NCI-H146 treated with DMSO at 0.1 percent for 48 hours (cell line): ENCODE measurements around the gene NTM.

Experiments used
- DNase-seq: peaks from one replicate; lab custom pipeline; 2025; ENCODE audit not compliant: unreplicated experiment; lab: John Stamatoyannopoulos, UW

The NTM gene

GRCh38 chr11:132123449-132123848 is 753.0 kb downstream of the NTM start:
- no peak for DNase-seq

DNA sequence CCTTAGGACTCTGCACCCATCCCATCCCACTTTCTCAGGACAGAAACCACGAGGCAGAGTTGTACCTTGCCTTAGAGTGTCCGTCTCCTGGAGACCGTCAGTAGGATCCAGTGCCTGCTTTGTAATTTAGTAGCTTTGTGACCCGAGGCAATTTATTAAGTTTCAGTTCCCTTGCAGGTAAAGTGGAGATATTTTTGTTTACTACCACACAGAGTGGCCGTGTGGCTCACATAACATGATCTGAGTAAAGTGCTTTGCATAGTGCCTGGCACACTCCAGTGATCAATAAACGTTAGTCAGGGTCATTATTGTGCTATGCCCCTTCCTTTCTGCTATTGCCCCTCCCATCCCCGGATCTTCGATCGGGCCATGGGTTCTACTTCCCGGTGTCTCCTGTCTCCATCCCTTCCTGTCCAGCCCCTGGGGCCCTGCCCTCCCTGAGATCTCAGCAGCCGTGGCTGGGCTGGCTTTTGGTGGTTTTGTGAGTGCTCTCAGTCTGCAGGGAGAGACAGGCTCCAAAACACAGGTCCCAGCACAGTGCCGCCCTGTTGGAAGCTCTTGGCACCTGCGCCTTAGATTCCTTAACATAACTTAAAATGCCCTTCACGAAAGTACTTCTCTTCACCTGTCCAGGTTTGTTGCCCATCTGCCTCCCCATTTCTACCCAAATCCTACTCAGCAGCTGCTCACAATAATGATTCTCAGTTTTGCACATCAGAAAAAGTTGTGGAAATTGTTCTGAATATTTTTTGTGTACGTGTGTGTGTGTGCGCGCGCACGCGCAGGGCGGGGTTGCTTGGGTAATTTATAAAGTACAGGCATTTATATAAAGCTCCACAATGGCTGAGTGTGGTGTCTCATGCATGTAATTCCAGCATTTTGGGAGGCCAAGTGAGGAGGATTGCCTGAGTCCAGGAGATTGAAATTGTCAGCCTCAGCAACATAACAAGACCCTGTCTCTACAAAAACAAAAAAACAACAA is 753.7 kb downstream of the NTM start:
- no peak for DNase-seq

DNA sequence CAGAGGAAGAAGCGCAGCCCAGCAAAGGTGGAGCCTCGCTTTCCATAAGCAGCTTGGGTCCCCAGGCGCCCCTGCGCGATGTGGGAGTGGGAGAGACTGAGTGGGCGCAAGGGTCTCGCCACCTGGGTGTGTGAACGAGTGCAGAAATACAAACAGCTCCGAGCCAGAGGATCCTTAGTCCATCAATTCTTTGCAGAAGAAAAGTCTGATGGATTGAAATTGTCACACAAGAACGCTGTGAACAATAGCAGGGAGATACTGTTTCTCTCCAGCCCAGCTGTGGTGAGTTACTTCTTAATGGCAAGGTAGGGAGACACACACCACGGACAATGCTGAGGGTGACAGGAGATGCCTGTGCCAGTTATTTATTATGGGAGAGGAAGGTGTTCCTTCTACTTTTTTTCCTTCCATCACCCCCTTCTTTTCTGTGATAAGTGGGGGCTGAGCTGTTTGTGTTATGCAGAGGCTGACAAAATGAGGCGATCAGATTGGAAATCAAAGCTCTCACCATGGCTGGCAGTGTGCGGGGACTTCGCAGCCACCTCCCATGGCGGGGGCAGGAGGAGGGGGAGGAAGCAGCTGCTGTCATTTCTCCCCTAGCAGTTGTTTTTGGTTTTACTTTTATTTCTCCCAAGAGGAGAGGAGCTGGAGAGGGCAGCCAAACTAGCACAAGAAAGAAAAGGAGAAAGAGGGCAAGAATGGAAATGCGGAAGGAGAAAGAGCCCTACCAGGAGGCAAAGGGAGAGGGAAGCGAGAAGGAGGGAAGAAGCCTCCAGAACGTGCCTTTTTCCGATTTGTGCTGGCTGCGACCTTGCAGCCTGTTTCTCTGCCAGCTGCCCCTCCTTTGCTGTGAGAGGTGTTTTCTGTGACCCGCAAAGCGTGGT is 755.8 kb downstream of the NTM start:
- peak; percentile 51 for DNase-seq

DNA sequence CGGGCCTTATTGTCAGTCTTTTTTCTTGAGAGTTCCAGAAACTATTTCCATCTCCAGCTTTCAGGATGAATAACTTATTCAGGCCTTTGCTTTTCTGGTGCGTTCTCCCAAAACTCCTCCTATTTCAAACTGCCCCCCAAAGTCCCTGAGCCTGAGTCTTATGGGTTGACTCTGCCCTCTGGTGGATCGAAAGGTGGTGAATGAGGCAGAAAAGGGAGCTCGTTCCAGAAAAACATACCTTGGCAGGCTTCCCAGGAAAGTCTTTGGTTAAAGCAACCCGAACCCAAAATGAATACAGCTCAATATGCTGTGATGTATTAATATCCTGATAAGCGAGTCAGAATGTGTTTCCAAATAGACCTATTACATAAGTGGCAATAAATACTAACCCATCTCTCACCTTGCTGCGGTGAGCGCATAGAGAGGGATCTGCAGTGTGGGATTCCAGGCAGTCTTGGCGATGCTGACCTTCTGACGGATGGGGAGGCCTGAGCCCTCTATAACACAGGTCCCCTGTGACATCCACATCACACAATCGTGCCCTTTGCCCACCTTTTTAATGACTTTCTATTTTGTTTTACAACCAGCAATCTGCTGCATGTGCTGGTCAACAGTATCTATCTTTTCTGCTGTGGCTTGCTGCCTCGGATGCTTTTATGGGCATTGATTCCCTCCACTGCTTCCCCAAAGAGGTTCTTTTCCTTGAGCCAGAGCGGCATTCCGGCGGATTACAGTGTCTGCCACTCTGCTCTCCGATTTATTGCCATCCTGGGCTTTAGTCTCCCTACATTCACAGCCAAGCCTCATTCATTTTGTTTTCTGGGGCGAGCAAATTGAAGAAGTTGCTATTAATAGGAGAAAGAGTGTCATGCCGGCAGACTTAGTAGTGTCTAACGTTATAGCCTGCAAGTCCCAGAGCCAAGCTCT is 756.8 kb downstream of the NTM start:
- DNase-seq: peak; percentile 47

- no peak for DNase-seq
Measured at GRCh38 chr11:132127900-132128288, 757.5 kb downstream of the NTM start.

- DNase-seq: peak; percentile 96
Measured at GRCh38 chr11:132131047-132131446, 760.6 kb downstream of the NTM start.

- peak; percentile 50 for DNase-seq
Measured at GRCh38 chr11:132131961-132132360, 761.5 kb downstream of the NTM start.

GRCh38 chr11:132134322-132134721 is 763.9 kb downstream of the NTM start:
- DNase-seq: no peak

GRCh38 chr11:132137289-132137980 is 767.0 kb downstream of the NTM start:
- DNase-seq: no peak

GRCh38 chr11:132137981-132138313 is 767.5 kb downstream of the NTM start:
- no peak for DNase-seq

GRCh38 chr11:132139181-132139580 is 768.8 kb downstream of the NTM start:
- no peak for DNase-seq

DNA sequence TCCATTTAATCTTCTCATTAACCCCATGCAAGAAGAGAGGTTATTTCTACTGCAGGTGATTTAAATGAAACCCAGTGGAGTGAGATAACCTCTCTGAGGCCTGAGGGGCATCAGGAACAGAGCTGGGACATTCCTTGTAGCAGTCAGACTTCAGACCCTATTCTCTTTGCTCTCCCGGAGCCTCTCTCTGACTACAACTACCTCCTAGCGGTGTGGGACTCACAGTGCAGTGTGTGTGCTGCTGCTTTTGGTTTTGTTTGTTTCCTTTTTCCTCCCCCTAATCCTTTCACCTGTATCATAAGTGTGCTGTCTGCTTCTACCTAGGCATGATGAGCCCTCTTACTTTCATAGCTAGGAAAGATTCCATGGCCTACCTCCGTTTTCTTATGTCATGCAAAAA is 769.6 kb downstream of the NTM start:
- DNase-seq: peak; percentile 53

DNA sequence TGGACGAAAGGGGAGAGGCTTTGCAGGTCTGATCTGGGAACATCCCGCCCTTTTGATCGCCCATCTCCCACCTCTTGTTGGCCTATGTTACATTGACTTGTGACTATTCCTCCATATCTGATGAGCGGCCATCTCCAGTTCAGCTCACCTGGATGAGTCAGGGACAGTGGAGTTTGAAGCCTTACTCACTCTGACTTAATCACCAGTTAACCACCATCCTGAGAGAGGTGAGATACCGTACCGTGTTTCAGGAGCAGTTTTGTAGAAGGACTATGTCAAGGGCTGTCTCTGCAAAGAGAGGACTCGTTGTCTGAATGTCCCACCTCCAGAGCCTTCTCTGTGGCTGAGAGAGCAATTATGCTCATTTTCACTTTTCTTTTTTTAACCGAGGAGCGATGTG is 771.7 kb downstream of the NTM start:
- peak; percentile 77 for DNase-seq

DNA sequence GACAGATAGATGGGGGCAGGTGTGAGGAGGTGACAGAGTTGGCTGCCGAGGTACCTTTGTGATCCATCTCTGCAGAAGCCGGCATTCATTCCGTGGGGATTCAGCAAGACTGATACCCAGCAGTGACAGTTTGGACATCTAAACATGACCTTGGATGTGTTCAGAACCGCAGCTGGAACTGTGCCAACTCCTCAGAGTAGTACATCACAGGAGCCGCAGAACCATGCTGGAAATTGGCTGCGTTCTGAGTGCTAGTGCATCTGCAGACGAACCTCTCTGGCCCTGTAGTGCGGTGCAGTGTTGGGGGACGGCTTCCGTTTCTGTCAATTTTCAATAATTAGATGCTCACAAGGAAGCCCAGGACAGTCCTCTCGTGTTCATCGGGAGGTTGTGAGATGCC is 772.1 kb downstream of the NTM start:
- peak; percentile 70 for DNase-seq

DNA sequence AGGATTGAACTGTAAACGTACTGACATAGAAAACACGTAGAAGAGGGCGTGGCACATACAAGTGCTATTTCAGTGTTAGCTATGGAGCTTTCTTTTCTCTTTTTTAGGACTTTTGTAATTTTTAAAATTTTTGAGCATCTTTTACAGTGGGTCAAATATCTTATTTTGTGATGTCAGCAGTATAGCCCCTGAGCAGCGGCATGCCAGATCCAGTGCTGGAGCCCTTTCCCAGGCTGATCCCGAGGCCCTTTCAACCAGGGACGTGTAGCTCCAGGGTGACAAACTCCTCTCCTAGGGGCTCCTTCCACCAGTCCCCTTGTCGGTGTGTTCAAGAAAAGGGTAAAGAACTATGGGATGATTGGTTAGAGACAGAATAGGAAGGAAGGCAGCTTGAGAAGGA is 777.0 kb downstream of the NTM start:
- DNase-seq: no peak

DNA sequence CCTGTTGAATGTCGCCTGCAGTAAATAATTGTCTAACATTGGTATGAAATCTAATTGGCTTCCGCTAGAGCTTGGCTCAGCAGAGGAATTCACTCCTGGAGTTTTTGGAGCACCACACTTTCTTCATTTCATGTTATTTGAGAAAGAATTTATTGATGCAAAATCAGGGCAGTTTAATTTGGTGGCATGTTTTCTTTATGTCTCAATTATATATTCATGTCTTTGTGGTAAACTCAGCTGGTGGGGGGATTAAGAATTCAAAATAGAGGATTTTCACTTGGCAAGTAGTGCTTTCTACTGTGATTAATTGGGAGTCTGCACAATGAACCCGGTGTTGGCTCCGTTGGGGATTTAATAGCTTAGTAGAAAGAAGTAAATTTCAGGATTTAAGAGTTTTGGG is 784.4 kb downstream of the NTM start:
- no peak for DNase-seq

GRCh38 chr11:132158091-132158490 is 787.7 kb downstream of the NTM start:
- DNase-seq: peak; percentile 58

DNA sequence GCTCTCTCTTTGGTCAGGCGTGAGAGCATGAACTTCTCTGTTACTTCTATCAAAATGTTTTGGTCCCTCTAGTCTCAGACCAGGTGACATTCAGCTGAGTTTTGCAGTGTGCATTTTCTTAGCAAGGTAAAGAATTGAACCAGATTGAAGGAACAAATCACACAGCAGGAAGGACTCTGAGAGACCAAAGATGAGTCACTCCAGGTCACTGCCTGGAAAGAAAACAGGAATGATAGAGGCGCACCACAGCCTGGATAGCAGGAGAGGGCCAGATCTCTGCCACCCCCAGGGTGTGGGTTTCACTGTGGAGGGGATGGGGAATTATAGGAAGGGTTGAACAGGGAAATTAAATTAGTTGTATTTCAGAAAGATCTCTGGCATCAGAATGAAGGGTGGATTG is 788.3 kb downstream of the NTM start:
- DNase-seq: no peak

DNA sequence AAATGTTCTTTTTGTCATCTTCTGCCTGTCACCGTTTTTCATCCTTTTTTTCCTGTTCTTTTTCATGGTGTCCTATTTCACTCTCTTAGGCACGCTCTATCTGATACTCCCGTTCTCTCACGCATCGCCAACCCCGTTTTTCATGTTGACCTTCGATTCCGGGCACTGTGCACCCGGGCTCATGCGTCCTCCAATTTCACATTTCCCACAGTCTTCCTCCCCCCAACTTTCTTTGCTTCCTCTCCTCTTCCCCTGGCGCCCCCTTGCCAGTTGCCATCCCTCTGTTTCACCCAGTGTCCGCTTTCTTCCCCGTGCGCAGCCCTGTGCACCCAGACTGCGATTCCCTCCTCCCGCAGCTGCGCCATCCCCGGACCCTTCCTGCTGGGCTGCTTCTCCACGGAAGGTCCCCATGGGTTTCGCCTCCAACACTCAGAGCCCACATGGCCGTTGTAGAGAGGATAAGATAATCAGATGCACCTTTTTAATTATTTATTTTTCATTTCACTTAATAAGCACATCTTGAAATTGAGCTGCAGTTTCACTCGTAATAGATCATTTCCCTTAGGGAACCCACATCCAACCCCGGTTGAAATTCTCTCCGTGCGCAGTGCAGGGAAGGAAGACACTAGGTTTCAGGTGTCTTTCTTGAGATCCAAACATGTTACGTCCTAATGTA is 791.1 kb downstream of the NTM start:
- no peak for DNase-seq
